HG02610 (cell line): Measurements from ENCODE around the gene SMIM22.

ENCODE experiments used
- ATAC-seq: cut with Tn5 transposase; IDR thresholded peaks from one replicate; pipeline ENCODE4 v1.9.1; 2021; ENCODE audit warnings: mild to moderate bottlenecking, moderate library complexity; ENCODE audit not compliant: unreplicated experiment

The SMIM22 gene

GRCh38 chr16:4795828-4796572 lies 831 bp downstream of the SMIM22 start:
- no peak for ATAC-seq

- no peak for ATAC-seq
Measured at GRCh38 chr16:4796982-4797804, 2.0 kb downstream of the SMIM22 start.

GRCh38 chr16:4797805-4798252 lies 2.7 kb downstream of the SMIM22 start:
- ATAC-seq, result no peak

DNA sequence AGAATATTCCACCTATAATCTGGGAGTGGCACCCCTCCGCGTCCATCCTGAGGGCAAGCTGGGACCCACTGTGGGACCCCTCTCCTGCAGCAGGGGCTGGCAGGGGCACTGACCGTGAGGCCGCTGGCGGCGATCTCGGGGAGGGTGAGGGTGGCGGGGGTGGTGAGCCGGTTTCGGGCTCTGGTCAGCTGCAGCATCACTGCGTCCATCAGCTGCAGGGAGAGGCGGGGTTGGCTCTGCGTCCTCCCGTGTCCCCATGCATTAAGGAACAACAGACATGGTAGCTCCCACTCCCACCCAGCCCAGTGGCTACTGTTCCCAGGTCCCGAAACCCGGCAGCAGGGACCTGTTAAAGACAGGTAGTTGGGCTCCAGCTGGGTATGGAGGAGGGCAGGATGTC lies 3.3 kb downstream of the SMIM22 start:
- no peak for ATAC-seq

DNA sequence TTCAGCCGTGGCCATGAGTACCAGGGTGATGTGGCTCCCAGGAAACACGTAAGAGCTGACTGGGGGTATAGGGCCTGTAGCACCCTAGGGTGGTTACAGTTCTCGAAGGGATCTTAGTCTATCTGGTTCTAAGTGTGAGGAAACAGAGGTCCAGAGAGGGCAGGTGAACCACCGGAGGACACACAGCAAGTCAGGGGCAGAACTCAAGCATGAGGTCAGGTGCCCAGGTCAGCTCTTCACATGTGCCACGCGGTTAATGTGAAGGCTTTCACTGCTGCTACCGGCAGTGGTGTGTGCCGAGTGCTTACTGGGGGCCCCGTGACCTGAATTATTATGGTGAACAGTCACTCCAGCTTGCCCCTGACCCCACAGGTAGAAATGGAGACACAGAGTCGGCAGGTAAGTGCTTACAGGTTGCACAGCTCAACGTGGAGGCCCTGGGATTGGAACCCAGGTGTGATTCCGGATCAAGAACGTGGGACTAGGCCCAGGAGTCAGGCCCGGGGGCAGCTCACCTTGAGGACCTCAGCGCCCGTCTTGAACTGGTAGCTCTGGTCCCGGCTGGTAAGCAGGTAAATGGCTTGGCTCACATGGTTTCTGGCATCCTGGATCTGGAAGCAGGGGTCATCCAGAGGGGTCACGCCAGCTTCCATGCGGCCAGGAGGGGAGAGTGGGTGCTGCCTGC lies 4.1 kb downstream of the SMIM22 start:
- ATAC-seq, result no peak

- ATAC-seq, result no peak
Measured at GRCh38 chr16:4800290-4801041, 5.3 kb downstream of the SMIM22 start.

- no peak for ATAC-seq
Measured at GRCh38 chr16:4801051-4801961, 6.1 kb downstream of the SMIM22 start.

DNA sequence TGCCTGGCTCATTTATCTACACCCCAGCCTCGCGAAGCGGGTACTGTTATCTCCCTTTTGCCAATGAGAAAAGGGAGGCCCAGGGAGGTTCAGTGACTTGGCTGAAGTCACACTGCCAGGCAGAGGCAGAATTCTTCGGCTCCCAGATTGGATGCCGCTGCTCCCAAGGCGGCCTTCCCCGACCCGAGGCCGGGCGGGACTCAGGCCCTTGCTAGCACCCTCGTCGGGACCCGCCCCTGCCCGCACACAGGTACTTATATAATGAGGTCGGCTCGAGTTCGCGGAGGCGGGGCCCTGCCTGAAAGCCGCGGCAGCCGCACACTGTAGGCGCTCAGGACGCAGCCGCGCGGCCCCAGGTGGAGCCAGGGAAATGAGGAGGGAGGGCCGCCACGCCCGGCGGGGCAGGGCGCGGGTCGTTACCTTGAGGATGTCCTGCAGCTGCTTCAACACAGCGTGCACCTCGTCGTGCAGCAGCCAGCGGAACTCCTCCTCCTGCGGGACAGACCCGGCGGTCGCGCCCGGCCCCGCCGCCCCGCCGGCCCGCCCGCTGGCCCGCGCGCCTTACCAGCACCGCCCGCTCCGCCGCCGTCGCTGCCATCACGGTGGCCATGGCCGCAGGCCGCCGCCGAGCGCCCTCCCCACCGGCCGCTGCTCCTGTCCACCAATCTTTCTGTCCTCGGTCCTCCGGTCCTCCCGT lies 6.9 kb downstream of the SMIM22 start, which contains the start of gene ROGDI:
TSS of gene ROGDI (minus strand) at position 672 of the 697 bp plus-strand sequence. CDS start at position 610, 62 bp downstream.
- peak; percentile 53 for ATAC-seq

GRCh38 chr16:4802659-4803287 lies 7.6 kb downstream of the SMIM22 start:
- peak; percentile 92 for ATAC-seq

DNA sequence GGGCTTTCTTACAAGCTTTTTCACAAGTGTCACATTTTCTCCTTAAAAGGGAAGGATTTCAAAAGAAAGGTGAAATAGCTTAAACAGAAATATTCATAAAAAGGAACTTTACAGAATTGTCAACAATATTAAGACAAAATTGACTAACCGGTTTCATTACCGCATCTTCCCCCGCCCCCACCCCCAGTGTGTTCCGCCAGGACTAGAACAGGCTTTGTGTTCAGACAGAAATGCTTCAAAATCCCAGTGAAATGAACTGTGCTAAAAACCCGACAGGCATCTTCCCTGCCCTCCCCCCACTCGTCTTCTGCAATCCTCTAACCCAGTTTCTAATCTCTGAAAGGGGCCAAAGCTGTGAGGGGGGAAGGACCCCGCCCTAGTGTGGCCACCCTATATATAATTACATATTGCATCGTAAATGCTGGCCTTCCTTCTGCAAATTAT lies 8.3 kb downstream of the SMIM22 start:
- no peak for ATAC-seq

GRCh38 chr16:4803898-4804762 lies 9.0 kb downstream of the SMIM22 start:
- no peak for ATAC-seq

GRCh38 chr16:4805231-4805630 lies 10.1 kb downstream of the SMIM22 start:
- no peak for ATAC-seq

- ATAC-seq, result no peak
Measured at GRCh38 chr16:4806280-4806679, 11.1 kb downstream of the SMIM22 start.

- ATAC-seq, result no peak
Measured at GRCh38 chr16:4811242-4811641, 16.1 kb downstream of the SMIM22 start.

DNA sequence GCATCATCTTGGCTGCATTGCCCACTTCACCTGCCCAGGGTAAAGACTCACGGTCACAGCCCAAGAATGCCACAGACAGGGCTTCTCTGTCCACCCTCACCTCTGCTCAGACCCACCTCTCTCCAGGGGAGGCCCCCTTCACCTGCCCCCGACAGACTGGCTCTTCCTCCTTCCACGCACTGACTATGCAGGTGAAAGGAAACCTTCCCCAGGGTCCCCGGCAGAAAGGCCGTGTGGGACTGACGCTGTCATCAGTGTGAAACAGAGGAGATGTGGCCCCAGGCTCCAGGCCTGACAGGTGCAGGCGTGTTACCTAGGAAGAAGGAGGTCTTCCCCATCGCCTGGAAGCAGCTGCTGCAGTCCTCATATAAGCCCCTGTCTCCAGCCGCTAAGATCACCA lies 16.6 kb downstream of the SMIM22 start:
- no peak for ATAC-seq

- no peak for ATAC-seq
Measured at GRCh38 chr16:4813251-4814003, 18.3 kb downstream of the SMIM22 start.

- ATAC-seq, result no peak
Measured at GRCh38 chr16:4814046-4814445, 18.9 kb downstream of the SMIM22 start.
